ENCODE data around the gene DSC2.

Gene DSC2

DNA sequence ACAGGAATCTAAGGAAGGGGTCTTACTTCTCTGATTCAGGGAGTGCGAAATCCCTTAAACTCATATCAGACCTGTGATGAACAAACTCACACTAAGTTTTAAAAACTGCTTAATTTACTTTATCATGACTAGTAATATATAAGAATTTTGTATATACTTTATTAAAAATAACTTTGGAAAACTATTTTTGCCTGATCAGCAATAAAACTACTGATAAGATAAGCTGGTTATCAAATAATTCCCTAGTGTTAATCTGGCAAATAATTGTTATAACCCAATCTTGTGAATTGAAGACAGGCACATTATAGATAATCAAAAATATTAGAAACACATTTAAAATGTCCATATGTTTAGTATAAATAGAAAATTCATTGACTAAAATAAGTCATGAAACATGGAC is 36.0 kb downstream of the DSC2 start:
- Mint-ChIP-seq H3K27ac (no peak overlapping the region), H3K27me3 (no peaks in the 10 kb centered on the region), H3K4me1 (no peaks in the 10 kb centered on the region), H3K9me3 (peaks cover 3% of the 10 kb centered on the region), H3K36me3 (no peaks in the 10 kb centered on the region), H3K4me3 (no peak overlapping the region)
- ATAC-seq: no peak

DNA sequence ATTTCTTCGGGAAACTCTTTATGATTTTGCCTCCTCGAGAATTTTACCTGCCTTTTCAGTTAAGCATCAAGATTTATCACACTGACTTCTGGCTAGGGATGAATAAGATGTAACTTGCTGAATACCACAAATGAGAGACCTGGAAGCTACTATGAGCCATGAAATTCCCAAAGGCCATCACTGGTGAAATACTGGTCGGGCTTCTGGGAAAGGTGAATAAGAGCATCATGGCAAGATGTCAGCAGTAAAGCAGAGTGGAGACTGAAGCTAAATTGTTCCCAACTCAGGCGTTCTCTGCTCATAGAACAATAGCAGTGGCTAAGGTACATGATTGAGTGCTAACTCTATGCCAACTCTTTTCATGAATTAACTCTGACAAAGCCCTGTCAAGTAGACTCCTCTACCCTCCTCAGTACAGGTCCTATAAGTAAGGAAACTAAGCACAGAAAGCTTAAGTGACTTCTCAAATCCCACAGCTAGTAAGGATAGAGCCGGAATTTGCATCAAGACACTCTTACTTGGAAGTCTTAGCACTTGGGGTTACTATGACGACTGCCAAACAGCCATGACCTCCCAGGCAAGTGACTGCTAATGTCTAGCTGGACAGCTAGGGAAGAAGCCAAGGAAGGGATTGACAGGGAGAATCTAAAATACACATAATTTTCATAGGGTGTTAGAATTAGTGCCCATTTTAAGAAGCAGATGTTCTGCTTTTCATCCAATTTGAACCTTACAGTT is 37.0 kb downstream of the DSC2 start:
- no peak overlapping the region for H3K27ac Mint-ChIP-seq
- no peak overlapping the region for H3K4me3 Mint-ChIP-seq
- no peaks in the 10 kb centered on the region for H3K4me1 Mint-ChIP-seq
- peaks cover 3% of the 10 kb centered on the region for H3K9me3 Mint-ChIP-seq
- H3K27me3 Mint-ChIP-seq: no peaks in the 10 kb centered on the region
- H3K36me3 Mint-ChIP-seq: no peaks in the 10 kb centered on the region
- no peak for ATAC-seq

DNA sequence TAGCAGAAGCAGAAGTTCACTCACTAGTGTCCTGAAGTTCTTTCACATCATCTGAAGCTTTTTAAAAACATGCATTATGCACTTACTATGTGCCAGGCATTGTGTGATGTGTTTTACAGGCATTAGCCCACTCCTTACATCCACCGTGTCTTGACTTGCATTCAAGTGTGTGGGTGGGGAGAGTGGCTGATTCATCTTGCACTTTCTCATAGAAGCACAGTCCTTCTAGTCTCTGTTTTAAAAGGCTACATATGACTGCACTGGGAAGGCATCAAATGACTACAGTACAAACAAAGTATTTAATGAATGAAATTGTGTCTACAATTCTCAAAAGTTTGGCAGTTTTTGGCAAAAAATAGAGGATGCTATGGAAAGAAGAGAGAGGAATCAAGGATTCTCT is 38.1 kb downstream of the DSC2 start:
- Mint-ChIP-seq H3K27ac (no peak overlapping the region), H3K36me3 (no peaks in the 10 kb centered on the region), H3K4me3 (no peak overlapping the region), H3K4me1 (no peaks in the 10 kb centered on the region), H3K27me3 (no peaks in the 10 kb centered on the region), H3K9me3 (no peaks in the 10 kb centered on the region)
- no peak for ATAC-seq

DNA sequence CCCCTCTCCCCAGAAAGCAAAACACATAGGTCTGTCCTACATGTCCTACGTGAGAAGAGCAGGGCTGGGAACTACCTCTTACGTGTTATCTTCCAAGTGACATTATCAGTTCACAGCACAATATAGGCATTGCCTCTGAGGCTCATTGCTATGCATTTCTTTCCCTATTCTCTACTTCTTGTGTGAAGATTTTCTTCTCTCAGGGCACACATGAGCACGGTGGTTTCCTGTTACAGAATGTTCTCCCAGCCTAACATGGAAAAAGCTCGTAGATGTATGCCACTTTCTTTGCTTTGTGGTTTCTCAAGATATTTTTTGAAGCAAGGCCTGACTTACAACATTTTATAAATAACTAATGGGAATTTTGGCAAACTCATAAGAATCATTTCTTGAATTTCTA is 40.3 kb downstream of the DSC2 start:
- ATAC-seq: no peak
- H3K4me1 Mint-ChIP-seq: no peaks in the 10 kb centered on the region
- H3K27me3 Mint-ChIP-seq: no peaks in the 10 kb centered on the region
- H3K36me3 Mint-ChIP-seq: no peaks in the 10 kb centered on the region
- H3K4me3 Mint-ChIP-seq: no peak overlapping the region
- no peaks in the 10 kb centered on the region for H3K9me3 Mint-ChIP-seq
- no peak overlapping the region for H3K27ac Mint-ChIP-seq

DNA sequence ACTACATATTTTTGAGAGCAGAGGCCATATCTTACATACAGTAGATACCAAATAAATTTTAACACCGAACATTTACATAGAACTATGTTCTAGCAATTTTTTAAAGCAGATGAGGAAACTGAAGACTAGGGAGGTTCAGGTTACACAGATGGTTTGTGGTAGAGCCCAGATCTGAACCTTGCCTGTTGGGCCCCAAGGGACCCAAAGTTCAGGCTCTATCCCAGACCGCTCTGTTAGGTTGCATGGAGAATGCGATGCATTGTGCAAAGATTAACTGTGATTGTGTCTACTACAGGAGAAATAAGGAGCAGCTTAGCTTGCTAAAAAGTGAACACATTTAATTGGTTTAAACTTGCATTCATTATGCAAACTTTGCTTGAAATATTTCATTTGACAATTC is 43.3 kb downstream of the DSC2 start:
- no peak for ATAC-seq
- Mint-ChIP-seq H3K27me3 (no peaks in the 10 kb centered on the region), H3K27ac (no peak overlapping the region), H3K9me3 (peaks cover 3% of the 10 kb centered on the region), H3K4me3 (no peak overlapping the region), H3K4me1 (no peaks in the 10 kb centered on the region), H3K36me3 (no peaks in the 10 kb centered on the region)

- Mint-ChIP-seq H3K4me1 (no peaks in the 10 kb centered on the region), H3K27me3 (no peaks in the 10 kb centered on the region), H3K4me3 (no peak overlapping the region), H3K9me3 (peaks cover 5% of the 10 kb centered on the region), H3K36me3 (no peaks in the 10 kb centered on the region), H3K27ac (no peak overlapping the region)
- ATAC-seq: no peak
Measured at GRCh38 chr18:31057917-31058316, 44.3 kb downstream of the DSC2 start.

DNA sequence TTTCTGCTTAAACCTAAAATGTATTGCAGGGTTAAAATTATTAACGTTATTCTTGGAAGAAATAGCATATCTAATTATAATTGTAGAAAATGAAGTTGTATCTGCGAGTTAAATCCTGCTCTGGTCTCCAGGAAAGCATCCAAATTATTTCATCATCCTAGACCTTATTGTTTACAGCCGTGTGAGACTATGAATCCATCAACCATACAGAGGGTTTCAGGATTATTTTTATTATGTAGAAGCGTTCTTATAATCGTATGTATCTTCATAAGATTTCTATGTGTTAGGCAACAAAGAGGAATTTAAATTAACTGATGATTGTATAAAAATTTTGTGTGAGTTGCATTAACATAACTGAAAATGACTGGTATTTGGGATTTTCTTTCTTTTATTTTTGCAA is 45.2 kb downstream of the DSC2 start:
- H3K4me1 Mint-ChIP-seq: no peaks in the 10 kb centered on the region
- peaks cover 10% of the 10 kb centered on the region for H3K9me3 Mint-ChIP-seq
- no peak overlapping the region for H3K4me3 Mint-ChIP-seq
- ATAC-seq: no peak
- no peaks in the 10 kb centered on the region for H3K36me3 Mint-ChIP-seq
- H3K27me3 Mint-ChIP-seq: no peaks in the 10 kb centered on the region
- H3K27ac Mint-ChIP-seq: no peak overlapping the region

DNA sequence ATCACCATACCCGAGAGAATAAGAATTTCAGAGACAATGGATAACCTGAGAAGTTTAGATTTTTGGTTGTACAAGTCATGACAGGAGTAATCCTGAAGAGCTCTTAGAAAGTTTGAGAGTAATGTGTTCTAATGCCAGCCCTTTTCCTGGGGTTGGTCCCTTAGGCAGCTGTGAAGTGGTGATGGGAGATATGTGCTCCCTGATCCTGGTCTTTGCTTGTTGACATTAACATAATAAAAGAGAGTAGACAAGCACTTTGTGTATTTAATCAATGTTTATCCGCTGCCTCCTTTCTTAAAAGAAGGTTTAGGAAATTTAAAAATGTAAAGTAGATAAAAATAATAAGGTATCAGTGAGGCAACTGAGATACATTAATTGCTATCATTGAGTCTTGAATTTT is 45.9 kb downstream of the DSC2 start:
- H3K9me3 Mint-ChIP-seq: peaks cover 13% of the 10 kb centered on the region
- ATAC-seq: no peak
- H3K4me1 Mint-ChIP-seq: no peaks in the 10 kb centered on the region
- no peaks in the 10 kb centered on the region for H3K36me3 Mint-ChIP-seq
- H3K27ac Mint-ChIP-seq: no peak overlapping the region
- no peak overlapping the region for H3K4me3 Mint-ChIP-seq
- H3K27me3 Mint-ChIP-seq: no peaks in the 10 kb centered on the region

DNA sequence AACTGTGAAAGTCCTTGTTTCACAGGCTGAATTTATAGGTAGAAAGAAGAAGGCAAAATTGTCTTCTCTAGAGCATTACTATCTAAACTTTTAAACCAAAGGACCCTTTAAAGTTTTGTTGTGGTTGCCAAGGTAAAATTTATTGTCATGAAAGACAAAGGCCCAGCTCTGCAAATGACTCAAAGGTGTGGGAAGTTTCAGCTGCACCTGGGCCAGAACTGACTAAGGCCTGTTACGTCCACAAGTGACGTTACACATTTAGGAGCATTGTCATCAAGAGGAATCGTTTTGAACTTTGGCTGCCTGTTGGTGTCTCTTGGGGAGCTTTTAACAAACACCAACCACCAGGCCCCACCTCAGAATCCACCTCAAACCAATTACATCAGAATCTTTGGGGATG is 51.6 kb downstream of the DSC2 start:
- H3K4me1 Mint-ChIP-seq: no peaks in the 10 kb centered on the region
- no peaks in the 10 kb centered on the region for H3K27me3 Mint-ChIP-seq
- H3K4me3 Mint-ChIP-seq: no peak overlapping the region
- no peak for ATAC-seq
- peaks cover 13% of the 10 kb centered on the region for H3K9me3 Mint-ChIP-seq
- H3K36me3 Mint-ChIP-seq: no peaks in the 10 kb centered on the region
- H3K27ac Mint-ChIP-seq: no peak overlapping the region

DNA sequence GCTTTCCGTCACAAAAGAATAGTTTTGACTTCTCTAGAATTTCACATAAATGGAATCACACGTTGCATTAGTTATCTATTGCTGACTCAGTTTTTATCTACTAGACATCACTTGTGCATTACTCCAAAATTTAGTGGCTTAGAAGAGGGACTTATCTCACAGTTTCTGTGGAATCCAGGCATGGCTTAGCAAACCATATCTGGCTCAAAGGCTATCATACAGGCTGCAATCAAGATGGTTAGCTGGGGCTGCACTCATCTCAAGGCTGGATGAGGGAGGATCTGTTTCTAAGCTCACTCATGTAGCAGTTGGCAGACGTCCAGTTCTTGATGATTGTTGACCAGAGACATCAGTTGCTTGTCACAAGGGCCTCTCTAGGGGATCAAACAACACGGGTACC is 53.0 kb downstream of the DSC2 start:
- no peaks in the 10 kb centered on the region for H3K36me3 Mint-ChIP-seq
- no peak overlapping the region for H3K27ac Mint-ChIP-seq
- H3K4me3 Mint-ChIP-seq: no peak overlapping the region
- H3K27me3 Mint-ChIP-seq: peaks cover 3% of the 10 kb centered on the region
- H3K4me1 Mint-ChIP-seq: no peaks in the 10 kb centered on the region
- ATAC-seq: no peak
- peaks cover 15% of the 10 kb centered on the region for H3K9me3 Mint-ChIP-seq

GRCh38 chr18:31048216-31048615 is 54.0 kb downstream of the DSC2 start:
- no peaks in the 10 kb centered on the region for H3K4me1 Mint-ChIP-seq
- peaks cover 13% of the 10 kb centered on the region for H3K27me3 Mint-ChIP-seq
- H3K36me3 Mint-ChIP-seq: no peaks in the 10 kb centered on the region
- peaks cover 16% of the 10 kb centered on the region for H3K9me3 Mint-ChIP-seq
- no peak overlapping the region for H3K4me3 Mint-ChIP-seq
- ATAC-seq: no peak
- H3K27ac Mint-ChIP-seq: no peak overlapping the region

DNA sequence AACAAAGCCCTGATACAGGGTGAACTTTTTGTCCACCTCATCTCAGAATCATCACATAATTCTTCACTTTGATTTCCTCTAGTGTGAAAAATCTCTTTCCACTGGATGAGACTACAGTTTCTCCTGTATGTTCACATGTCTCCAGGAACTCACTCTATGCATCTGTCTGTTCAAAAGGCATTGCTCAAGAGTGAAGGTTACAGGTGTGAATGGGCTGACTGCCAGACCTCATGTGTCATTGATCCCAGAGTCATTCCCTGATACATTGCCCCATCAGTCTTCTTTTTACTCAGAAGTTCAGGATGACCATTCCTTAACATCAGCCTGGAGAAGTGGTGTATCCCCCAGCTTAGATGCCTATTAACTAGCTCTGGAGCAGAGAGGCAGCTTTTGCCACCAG is 55.3 kb downstream of the DSC2 start:
- Mint-ChIP-seq H3K27me3 (peaks cover 23% of the 10 kb centered on the region), H3K4me1 (no peaks in the 10 kb centered on the region), H3K36me3 (no peaks in the 10 kb centered on the region), H3K4me3 (no peak overlapping the region), H3K27ac (no peak overlapping the region), H3K9me3 (peaks cover 7% of the 10 kb centered on the region)
- ATAC-seq: no peak

DNA sequence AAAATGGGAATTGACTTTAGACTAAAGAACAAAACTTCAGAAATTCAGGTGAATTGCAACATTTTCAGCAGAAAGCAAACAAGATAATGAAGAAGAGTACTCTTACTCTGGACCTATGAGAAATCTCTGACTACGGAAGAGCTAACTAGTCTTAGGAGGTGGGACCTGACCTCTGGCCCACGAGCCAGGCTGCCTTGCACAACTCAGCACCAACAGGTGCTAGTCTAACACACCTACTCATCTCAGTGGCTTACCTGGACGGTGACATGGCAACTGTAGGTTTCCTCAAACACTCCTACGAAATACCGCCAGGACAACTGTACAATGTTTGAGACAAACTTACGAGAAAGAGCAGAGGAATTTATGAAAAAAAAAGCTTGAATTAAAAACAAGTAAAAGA is 56.6 kb downstream of the DSC2 start:
- Mint-ChIP-seq H3K36me3 (no peaks in the 10 kb centered on the region), H3K27ac (no peak overlapping the region)

GRCh38 chr18:31044926-31045325 is 57.3 kb downstream of the DSC2 start:
- H3K36me3 Mint-ChIP-seq: no peaks in the 10 kb centered on the region
- H3K4me3 Mint-ChIP-seq: no peak overlapping the region
- no peak overlapping the region for H3K27ac Mint-ChIP-seq
- H3K4me1 Mint-ChIP-seq: no peaks in the 10 kb centered on the region
- peaks cover 10% of the 10 kb centered on the region for H3K9me3 Mint-ChIP-seq
- peaks cover 34% of the 10 kb centered on the region for H3K27me3 Mint-ChIP-seq
- no peak for ATAC-seq

More for the DNA sequence above, 56.6 kb downstream of the DSC2 start:
- Mint-ChIP-seq H3K27me3 (peaks cover 34% of the 10 kb centered on the region), H3K4me3 (no peak overlapping the region), H3K9me3 (peaks cover 10% of the 10 kb centered on the region), H3K4me1 (no peaks in the 10 kb centered on the region)
- ATAC-seq: no peak

DNA sequence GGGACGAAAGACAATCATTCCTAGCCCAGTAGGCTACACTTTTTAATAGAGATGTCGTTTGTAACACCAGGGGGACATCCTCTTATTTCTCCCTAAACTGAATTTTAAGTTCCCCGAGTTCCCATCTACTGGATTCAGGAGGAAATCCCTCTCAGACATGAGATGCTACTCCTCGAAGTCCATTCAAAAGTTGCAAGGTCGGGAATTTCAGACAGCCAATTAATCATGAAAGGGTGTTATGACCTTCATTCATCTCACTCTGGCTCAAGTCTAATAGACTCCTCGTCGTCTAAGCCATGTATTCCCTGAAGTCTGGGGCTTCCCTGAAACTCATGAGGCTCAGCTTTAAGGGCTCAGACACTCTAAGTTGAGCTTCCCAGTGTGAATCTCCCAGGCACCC is 58.5 kb downstream of the DSC2 start:
- ATAC-seq: no peak
- Mint-ChIP-seq H3K27me3 (peaks cover 34% of the 10 kb centered on the region), H3K9me3 (peaks cover 10% of the 10 kb centered on the region), H3K27ac (no peak overlapping the region), H3K4me1 (no peaks in the 10 kb centered on the region), H3K36me3 (no peaks in the 10 kb centered on the region), H3K4me3 (no peak overlapping the region)

DNA sequence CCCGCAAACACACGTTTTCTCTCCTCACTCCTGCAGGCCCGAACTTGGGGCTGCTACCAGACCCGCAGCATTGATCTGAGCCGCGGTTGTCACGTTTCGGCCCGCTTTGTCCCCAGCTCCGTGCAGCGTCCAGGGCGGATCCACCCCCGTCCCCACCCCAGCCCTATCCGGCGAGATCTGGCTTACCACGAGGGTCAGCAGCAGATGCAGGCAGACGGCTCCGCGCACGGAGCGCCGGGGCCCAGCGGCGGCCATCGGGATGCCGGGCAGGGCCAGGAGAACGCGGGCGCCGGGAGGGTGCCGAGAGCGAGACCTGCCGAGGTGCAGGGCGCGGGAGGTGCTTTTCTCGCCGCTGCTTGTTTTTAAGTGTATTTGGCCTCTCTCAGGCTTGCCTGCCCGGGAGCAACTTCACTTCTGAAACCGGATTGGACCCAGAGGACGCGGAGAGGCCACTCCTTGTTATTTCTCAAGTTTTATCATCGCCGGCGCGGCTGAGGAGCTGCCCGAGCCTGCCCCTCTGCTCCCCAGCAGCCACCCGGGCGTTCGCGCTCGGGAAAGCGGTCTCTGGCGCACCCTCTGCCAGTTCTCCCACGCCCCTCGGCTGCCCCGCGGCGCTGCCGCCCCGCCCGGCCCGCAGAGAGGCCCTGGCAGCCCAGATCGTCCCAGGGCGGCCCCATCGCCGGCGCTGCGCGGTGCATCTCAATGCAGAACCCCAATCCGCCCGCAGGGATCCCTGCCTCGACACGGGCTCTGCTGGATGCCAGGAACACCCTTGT is 59.6 kb downstream of the DSC2 start, which contains the start of gene DSC3:
TSS of gene DSC3 (minus strand) at position 337 of the 776 bp plus-strand sequence. CDS start at position 255, 82 bp downstream.
- no peaks in the 10 kb centered on the region for H3K4me1 Mint-ChIP-seq
- H3K36me3 Mint-ChIP-seq: no peaks in the 10 kb centered on the region
- no peak for ATAC-seq
- no peak within 1 kb of the TSS for H3K4me3 Mint-ChIP-seq
- peaks cover 34% of the 10 kb centered on the region for H3K27me3 Mint-ChIP-seq
- H3K27ac Mint-ChIP-seq: no peak within 1 kb of the TSS
- peaks cover 10% of the 10 kb centered on the region for H3K9me3 Mint-ChIP-seq

All from stimulated activated memory B cell treated with anti-CD40 and anti-IgM and Interleukin-4, amounts not matched to agents 10 μg/mL and 1 μg/mL and 100 μg/mL, for 72 hours (primary cell).